SK-N-SH treated with all-trans-retinoic acid at 6 μM for 48 hours (cell line): Measurements from ENCODE around the gene ZMAT3.

Experiments
- ARNTL ChIP-seq: fragments of 450-650 bp; formaldehyde crosslinking; IDR thresholded peaks from 2 replicates; pipeline ENCODE4 v1.5.0; 2020; ENCODE audit warnings: low read depth, mild to moderate bottlenecking, moderate library complexity, borderline replicate concordance
- TCF4 ChIP-seq: fragments of 250-450 bp; sonication (Bioruptor Pico); IDR thresholded peaks from 2 replicates; pipeline ENCODE4 v1.8.0; 2021; ENCODE audit warnings: mild to moderate bottlenecking, moderate library complexity, borderline replicate concordance
- ZC3H10 ChIP-seq: fragments of 250-450 bp; sonication (Bioruptor Pico); IDR thresholded peaks from 2 replicates; pipeline ENCODE4 v1.5.1; 2021; ENCODE audit warnings: mild to moderate bottlenecking, moderate library complexity
- ZNF70 ChIP-seq: fragments of 450-650 bp; formaldehyde crosslinking; IDR thresholded peaks from 2 replicates; pipeline ENCODE4 v1.5.0; 2020; ENCODE audit warnings: mild to moderate bottlenecking, moderate library complexity
- TF ChIP-seq, protein P1 (sequence below): fragments of 250-450 bp; sonication (Bioruptor Pico); IDR thresholded peaks from 2 replicates; pipeline ENCODE4 v1.8.0; 2021; ENCODE audit warnings: low read depth, mild to moderate bottlenecking, moderate library complexity, borderline replicate concordance
- TF ChIP-seq, protein P2 (sequence below): fragments of 250-450 bp; sonication (Bioruptor Pico); IDR thresholded peaks from 2 replicates; pipeline ENCODE4 v1.5.1; 2020; ENCODE audit warnings: low read depth, mild to moderate bottlenecking, moderate library complexity
- TF ChIP-seq, protein P3 (sequence below): fragments of 250-450 bp; sonication (Bioruptor Pico); IDR thresholded peaks from 2 replicates; pipeline ENCODE4 v1.8.0; 2020; ENCODE audit warnings: mild to moderate bottlenecking, moderate library complexity, borderline replicate concordance

DNA sequence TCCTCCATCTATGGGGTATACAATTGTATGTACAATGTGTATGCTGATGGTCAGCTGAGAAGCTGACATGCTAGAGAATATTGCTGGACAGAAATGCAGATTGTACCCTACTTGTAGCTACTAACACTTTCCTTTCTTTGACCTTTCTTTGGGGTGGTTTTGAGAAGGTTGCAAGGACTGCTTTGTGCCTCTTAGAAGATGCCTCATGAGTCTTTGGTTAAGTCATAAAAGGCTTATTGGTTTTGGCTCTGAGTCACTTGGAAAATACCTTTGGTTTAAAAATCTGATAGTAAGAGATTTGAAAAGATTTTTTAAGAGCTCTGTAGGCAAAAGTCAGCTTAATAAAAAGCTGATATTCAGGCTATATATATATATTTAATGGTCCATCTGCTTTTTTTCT lies 71.5 kb downstream of the ZMAT3 start:
- TF ChIP-seq, protein P1, sequence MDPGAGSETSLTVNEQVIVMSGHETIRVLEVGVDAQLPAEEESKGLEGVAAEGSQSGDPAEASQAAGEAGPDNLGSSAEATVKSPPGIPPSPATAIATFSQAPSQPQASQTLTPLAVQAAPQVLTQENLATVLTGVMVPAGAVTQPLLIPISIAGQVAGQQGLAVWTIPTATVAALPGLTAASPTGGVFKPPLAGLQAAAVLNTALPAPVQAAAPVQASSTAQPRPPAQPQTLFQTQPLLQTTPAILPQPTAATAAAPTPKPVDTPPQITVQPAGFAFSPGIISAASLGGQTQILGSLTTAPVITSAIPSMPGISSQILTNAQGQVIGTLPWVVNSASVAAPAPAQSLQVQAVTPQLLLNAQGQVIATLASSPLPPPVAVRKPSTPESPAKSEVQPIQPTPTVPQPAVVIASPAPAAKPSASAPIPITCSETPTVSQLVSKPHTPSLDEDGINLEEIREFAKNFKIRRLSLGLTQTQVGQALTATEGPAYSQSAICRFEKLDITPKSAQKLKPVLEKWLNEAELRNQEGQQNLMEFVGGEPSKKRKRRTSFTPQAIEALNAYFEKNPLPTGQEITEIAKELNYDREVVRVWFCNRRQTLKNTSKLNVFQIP (CRISPR knock-in tag), result no peak
- TF ChIP-seq TCF4 (CRISPR knock-in tag) (no peak), ARNTL (CRISPR knock-in tag) (no peak), ZC3H10 (CRISPR knock-in tag) (no peak), ZNF70 (no peak)
- TF ChIP-seq, protein P2, sequence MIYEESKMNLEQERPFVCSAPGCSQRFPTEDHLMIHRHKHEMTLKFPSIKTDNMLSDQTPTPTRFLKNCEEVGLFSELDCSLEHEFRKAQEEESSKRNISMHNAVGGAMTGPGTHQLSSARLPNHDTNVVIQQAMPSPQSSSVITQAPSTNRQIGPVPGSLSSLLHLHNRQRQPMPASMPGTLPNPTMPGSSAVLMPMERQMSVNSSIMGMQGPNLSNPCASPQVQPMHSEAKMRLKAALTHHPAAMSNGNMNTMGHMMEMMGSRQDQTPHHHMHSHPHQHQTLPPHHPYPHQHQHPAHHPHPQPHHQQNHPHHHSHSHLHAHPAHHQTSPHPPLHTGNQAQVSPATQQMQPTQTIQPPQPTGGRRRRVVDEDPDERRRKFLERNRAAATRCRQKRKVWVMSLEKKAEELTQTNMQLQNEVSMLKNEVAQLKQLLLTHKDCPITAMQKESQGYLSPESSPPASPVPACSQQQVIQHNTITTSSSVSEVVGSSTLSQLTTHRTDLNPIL (CRISPR knock-in tag), result no peak
- TF ChIP-seq, protein P3, sequence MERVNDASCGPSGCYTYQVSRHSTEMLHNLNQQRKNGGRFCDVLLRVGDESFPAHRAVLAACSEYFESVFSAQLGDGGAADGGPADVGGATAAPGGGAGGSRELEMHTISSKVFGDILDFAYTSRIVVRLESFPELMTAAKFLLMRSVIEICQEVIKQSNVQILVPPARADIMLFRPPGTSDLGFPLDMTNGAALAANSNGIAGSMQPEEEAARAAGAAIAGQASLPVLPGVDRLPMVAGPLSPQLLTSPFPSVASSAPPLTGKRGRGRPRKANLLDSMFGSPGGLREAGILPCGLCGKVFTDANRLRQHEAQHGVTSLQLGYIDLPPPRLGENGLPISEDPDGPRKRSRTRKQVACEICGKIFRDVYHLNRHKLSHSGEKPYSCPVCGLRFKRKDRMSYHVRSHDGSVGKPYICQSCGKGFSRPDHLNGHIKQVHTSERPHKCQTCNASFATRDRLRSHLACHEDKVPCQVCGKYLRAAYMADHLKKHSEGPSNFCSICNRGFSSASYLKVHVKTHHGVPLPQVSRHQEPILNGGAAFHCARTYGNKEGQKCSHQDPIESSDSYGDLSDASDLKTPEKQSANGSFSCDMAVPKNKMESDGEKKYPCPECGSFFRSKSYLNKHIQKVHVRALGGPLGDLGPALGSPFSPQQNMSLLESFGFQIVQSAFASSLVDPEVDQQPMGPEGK (CRISPR knock-in tag), result no peak
